Stimulated activated CD4-positive, alpha-beta T cell treated with anti-CD3 and anti-CD28 coated beads, TNF-alpha, amount 100 ng/mL, for 24 hours (primary cell): ENCODE measurements around the gene RAB1A.
A peak's percentile ranks its signal among the peaks of the same experiment; 100 is the strongest.

ENCODE experiments used
- DNase-seq, 3 experiments: peaks; one replicate each; pipeline ENCODE4 v3.0.0-alpha.2; 2020; ENCODE audit warnings: low read depth in 3 of 3

RAB1A gene

GRCh38 chr2:65061146-65061909 lies 68.6 kb downstream of the RAB1A start:
- DNase-seq, result no peak

DNA sequence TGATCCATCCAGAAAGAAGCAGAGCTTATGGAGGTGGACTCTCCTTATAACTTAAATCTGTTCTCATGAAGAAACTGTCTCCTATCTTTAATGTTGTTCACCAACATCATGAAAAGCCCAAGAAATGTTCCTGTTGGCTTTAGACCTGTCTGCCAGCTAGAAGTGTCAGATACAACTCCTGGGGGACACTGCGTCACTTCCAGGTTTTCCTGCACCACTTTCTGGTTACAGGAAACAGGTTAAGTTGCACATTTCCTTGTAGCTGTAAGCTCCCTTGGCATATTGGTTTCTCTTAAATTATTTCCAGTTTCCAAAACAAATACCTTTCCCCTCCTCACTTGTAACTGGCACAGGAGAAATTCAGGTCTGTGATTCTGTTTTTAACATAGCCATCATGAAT lies 70.8 kb downstream of the RAB1A start:
- DNase-seq, result no peak

DNA sequence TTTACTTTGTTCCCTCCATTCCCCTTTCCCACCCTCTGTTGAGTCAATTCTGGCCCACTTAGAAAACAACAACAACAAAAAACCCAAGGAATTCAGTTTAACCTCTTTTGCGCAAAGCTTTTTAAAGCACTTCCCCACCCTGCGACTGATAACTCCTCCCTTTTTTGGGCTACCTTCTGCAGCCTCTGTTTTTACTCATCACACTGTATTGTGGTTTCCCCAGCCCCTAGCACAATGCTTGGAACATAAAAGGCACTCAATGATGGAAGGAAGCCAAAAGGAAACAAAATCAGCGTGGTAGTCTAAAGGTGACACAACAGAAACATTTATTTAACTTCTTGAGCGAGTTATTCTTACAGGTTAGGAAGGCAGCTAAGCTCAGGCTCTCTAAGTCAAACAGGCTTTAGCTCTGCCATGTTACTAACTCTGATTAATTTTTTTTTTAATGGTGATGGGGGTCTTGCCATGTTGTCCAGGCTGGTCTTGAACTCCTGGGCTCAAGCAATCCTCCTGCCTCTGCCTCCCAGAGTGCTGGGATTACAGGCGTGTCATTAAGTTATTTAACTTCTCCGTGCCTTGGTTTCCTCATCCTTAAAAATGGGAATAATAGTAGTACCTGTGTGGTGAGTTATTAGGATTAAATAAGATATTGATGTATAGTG lies 72.4 kb downstream of the RAB1A start:
- peak in 2 of 3 experiments; percentile 22 to 30 for DNase-seq

DNA sequence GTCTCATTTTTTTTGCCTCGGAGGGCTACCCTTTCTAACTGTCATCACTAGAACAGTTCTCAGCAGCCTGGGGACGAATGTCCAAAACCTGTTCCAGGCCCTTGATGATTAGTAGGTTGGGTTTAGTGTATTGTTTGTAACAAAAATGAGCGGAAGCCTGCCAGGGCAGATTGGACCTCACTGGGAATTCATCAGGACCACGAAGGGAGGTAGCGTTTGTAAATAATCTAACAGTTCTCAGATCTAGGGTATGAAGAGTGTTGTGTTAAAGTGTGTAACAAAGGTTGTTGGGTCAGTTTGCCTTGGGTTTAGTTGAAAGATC lies 72.9 kb downstream of the RAB1A start:
- DNase-seq, result no peak

- DNase-seq, result peak; percentile 90 to 96 (median 94)
Measured at GRCh38 chr2:65056215-65057053, 73.5 kb downstream of the RAB1A start, which contains the start of gene CEP68. TSS of gene CEP68 (plus strand) at chr2:65056416. CDS start at chr2:65069445, 13,029 bp downstream.

GRCh38 chr2:65055422-65056214 lies 74.3 kb downstream of the RAB1A start:
- DNase-seq, result peak in 1 of 3 experiments; percentile 53

DNA sequence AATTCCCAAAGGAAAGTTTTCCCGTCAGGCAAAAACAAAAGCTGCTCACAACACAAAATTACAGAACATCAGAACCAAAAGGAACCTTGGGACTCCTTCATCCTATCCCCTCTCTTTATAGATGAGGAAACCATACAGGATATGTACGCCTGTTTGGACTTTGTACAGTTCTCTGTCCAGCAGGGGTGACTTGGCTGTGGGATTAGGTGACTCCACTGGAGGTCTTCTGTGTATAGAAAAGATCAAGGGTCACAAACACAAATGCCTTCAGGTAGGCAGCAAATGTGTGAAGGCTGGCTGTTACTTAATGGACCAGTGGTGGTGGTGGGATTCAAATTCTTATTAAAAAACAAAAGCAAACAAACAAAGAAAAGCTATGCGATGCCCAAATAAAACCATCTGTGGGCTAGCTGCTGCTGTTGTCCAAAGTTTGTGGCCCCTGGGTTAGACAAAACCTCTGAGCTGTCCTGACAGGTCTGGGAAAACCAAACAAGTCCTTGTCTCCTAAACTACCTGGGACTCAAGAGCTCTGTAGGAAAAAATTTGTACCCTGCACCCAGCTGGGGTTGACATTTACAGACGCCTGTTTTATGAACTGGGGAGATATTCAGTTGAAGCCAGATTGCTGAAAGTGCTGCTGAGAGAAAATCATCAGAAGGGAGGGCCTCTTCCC lies 75.0 kb downstream of the RAB1A start:
- DNase-seq, result no peak

GRCh38 chr2:65053199-65053598 lies 76.7 kb downstream of the RAB1A start:
- DNase-seq, result no peak

DNA sequence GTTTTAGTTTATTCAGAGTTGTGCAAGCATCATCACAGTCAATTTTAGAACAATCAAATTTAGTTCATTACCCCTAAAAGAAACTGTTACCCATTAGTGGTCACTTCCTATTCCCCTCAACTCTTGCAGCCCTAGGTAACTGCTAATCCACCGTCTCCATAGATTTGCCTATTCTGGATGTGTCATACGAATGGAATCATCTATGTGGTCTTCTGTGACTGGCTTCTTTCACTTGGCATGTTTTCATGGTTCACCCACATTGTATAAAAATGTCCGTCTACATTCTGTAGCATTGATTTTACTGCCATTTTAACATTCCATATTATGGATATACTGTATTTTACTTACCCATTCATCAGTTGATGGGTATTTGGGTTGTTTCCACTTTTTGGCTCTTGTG lies 79.0 kb downstream of the RAB1A start:
- DNase-seq, result no peak

- no peak for DNase-seq
Measured at GRCh38 chr2:65049010-65049639, 80.8 kb downstream of the RAB1A start.

DNA sequence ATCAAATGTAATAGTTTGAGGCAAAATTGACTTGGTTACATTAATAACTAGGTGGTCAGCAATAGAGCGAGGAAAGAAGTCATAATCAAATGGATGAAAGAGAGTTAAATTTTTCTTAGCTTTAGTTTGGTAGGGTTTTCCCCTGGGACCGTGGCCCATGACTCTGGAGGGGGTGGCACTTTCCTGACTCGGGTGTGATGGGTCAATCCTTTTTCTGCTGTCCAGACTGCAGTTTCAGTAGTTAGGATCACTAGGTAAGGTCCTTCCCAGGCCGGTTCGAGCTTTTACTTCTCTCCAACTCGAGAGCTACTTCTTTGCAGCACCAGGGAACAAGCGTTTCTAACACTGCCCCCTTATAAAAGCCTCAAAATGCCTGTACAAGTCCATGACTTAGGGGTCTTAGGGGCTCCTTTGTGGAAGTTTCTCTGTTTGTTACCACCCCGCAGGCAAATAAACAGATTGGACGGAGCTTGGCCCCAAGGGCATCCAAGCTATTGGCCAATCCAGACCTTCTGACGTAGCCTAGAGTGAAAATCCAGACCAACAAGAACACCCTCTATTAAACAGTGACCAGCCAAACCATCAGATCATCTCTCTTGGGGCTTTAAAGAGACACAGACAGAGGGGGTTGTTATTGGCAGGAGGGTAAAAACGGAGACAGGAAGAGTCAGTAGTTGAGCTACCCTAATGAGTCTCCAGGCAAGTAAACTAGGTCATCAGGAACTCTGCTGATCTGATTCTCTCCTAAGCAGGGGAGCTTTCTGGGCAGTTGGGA lies 83.1 kb downstream of the RAB1A start:
- DNase-seq, result no peak

GRCh38 chr2:65045651-65046050 lies 84.3 kb downstream of the RAB1A start:
- DNase-seq, result no peak

DNA sequence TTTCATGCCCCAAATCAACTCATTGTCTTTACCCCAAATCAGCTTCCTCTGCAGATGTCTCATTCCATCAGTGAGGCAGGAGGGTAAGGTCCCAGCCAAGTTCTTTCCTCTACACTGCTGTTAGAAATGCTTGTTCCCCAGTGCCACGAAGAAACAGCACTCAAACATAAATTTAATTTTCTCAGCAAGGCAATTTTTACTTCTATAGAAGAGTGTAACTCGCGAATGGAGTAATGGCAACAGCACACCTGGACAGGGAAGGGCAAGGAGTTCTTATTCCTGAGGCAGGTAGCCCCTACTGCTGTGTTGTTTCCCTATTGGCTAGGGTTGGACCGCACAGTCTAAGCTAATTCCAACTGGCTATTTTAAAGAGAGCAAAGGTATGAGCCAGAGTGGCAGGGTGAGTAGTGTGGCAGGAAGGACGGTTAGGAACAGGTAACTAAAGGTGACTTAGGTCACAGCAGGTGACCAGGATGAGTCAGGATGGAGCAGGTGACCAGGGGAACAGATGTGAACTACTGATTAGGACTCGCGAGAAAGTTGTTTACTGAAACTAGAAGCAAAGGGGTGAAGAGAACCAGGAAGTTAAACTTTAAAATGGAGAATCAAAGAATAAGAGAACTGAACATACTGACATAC lies 85.7 kb downstream of the RAB1A start:
- no peak for DNase-seq

DNA sequence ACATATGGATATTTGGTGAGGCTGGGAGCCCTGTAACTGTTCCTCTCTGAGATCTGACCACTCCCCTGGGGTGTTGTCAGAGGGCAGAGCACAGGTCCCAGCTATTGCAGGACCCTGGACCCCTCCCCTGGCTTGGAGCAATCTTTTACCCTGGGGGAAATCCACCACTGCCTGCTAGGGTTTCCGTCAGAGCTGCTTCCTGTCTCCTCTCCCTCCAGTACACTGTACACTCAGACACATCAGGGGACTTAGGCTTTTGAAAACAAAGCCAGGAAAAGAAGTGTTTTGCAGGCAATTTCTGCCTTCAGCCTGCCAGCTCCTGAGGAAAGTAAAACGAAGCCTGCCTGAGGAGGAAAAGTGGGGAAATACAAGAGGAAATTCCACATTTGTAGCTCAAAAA lies 86.9 kb downstream of the RAB1A start:
- no peak for DNase-seq

GRCh38 chr2:65040400-65041261 lies 89.3 kb downstream of the RAB1A start:
- peak; percentile 47 to 73 (median 61) for DNase-seq

DNA sequence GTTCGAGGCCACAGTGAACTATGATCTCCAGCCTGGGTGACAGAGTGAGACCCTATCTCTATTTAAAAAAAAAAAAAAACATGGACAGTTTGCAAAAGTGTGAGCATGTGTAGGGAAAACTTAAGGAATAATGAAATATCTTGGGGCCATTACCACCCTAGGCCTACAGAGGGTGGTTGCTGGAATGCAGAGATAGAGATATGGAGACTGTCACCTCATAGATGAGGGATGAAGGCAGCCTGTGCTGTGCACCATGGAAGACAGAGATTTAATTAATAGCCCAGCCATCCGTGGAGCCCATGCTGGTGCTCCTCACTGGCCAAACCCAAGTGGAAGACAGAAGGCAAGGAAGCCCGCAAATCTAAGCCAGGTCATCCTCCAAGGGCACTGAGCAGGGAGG lies 90.3 kb downstream of the RAB1A start:
- no peak for DNase-seq

DNA sequence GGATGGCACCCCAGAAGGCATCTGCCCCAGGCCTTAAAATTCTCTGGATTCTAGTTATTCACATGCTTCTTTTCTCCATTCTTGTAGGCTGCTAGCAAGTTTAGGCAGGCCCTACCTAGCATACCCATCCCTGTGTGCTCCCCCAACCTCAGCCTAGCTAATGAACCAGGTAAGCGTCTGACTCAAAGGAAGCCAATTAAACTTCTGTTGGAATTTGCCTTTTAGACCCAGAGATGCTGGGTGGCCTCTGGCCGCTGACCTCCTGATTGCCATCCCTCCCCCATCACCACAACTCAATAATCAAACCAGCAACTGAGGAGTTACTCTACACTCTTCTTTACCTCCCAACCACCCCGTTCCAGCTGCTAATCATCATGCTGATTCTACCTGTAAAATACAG lies 92.7 kb downstream of the RAB1A start:
- DNase-seq, result no peak
